ENCODE data around the gene NPLOC4.

- TF ChIP-seq, protein P1, sequence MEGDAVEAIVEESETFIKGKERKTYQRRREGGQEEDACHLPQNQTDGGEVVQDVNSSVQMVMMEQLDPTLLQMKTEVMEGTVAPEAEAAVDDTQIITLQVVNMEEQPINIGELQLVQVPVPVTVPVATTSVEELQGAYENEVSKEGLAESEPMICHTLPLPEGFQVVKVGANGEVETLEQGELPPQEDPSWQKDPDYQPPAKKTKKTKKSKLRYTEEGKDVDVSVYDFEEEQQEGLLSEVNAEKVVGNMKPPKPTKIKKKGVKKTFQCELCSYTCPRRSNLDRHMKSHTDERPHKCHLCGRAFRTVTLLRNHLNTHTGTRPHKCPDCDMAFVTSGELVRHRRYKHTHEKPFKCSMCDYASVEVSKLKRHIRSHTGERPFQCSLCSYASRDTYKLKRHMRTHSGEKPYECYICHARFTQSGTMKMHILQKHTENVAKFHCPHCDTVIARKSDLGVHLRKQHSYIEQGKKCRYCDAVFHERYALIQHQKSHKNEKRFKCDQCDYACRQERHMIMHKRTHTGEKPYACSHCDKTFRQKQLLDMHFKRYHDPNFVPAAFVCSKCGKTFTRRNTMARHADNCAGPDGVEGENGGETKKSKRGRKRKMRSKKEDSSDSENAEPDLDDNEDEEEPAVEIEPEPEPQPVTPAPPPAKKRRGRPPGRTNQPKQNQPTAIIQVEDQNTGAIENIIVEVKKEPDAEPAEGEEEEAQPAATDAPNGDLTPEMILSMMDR (IDR thresholded peaks at IDR 0.05; ENCODE audit: control extremely low read depth in 1 of 3, insufficient read depth in 1 of 3, low read depth in 1 of 3, low read length in 3 of 3): no peak
- TF ChIP-seq CHD2 (IDR thresholded peaks at IDR 0.05; ENCODE audit: low read length) (no peak), MAX (IDR thresholded peaks at IDR 0.05) (no peak), POLR2A (IDR thresholded peaks at IDR 0.05; ENCODE audit: control extremely low read depth in 1 of 2, low read depth in 2 of 2, low read length in 2 of 2) (no peak), NRF1 (IDR thresholded peaks at IDR 0.05; ENCODE audit: low read depth, low read length) (no peak), RAD21 (IDR thresholded peaks at IDR 0.05 in 1 of 2, conservative IDR thresholded peaks at IDR 0.05 in 1 of 2; ENCODE audit: low read depth in 2 of 2, low read length in 2 of 2) (no peak), TBP (IDR thresholded peaks at IDR 0.05; ENCODE audit: low read depth, low read length) (no peak), EZH2 (IDR thresholded peaks at IDR 0.05; ENCODE audit: low read depth, low read length, severe bottlenecking) (no peak), CHD1 (IDR thresholded peaks at IDR 0.05; ENCODE audit: low read depth, low read length) (no peak)
Measured at GRCh38 chr17:81659038-81659437, 22.1 kb upstream of the NPLOC4 start.

All from H1 (cell line).